Measurements from ENCODE around the gene LUC7L. TPM values are rescaled to one million over a fixed set of nuclear protein-coding genes. Genes with fewer than 3 reads are reported as not detected.
A peak's percentile ranks its signal among the peaks of the same experiment; 100 is the strongest.

Gene LUC7L
- total and polyA plus RNA-seq, 10 of the 15 experiments (the other 5 are each of a cell fraction or from before 2014, with no cell fraction given) = 2.3 to 59.6 (median 44.1) TPM

DNA sequence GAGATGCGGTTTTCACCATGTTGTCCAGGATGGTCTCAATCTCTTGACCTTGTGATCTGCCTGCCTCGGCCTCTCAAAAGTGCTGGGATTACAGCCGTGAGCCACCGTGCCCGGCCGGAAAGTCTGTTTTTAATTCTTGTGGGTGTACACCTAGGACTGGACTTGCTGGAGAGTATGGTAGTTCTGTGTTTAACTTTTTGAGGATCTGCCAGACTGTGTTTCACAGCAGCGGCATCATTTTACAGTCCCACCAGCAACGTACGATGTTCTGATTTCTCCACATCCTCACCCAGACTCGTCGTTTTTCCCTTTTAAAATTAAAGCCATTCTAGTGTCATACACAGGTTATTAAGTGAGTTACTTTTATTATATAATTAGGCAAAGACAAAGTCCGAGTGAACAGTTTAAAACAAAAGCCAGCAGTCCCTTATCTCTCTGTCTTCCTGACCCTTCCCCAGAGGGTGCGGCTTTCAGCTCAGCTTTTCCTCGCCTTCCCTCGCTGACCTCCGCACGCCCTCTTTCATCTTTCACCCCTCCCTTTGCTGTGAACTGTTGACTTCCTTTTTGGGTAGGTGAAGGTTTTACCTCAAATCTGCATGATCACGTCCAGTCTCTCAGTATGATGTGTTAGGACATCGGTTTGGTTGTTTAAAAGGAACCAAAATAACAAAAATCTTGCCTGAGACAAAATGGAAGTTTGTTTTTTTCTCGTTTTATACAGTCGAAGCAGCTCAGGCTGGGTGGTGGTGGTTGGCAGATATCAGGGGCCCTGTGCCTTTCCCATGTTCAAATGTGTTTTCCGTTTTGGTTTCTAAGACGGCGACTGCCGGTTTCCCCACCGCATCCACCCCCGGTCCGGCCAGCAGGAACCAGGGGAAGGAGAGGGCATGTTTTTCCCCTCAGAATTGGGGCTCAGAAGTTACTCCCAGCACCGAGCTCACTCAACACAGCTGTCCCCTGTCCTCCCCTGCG is 23.4 kb upstream of the LUC7L start (continued):
- TF ChIP-seq, protein P1, sequence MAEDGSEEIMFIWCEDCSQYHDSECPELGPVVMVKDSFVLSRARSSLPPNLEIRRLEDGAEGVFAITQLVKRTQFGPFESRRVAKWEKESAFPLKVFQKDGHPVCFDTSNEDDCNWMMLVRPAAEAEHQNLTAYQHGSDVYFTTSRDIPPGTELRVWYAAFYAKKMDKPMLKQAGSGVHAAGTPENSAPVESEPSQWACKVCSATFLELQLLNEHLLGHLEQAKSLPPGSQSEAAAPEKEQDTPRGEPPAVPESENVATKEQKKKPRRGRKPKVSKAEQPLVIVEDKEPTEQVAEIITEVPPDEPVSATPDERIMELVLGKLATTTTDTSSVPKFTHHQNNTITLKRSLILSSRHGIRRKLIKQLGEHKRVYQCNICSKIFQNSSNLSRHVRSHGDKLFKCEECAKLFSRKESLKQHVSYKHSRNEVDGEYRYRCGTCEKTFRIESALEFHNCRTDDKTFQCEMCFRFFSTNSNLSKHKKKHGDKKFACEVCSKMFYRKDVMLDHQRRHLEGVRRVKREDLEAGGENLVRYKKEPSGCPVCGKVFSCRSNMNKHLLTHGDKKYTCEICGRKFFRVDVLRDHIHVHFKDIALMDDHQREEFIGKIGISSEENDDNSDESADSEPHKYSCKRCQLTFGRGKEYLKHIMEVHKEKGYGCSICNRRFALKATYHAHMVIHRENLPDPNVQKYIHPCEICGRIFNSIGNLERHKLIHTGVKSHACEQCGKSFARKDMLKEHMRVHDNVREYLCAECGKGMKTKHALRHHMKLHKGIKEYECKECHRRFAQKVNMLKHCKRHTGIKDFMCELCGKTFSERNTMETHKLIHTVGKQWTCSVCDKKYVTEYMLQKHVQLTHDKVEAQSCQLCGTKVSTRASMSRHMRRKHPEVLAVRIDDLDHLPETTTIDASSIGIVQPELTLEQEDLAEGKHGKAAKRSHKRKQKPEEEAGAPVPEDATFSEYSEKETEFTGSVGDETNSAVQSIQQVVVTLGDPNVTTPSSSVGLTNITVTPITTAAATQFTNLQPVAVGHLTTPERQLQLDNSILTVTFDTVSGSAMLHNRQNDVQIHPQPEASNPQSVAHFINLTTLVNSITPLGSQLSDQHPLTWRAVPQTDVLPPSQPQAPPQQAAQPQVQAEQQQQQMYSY (CRISPR knock-in tag; IDR thresholded peaks at IDR 0.05) = no peak
- TF ChIP-seq RUNX3 (IDR thresholded peaks at IDR 0.05; ENCODE audit: low read length) (peak; percentile 61; the same call in 1 of the 2 replicates), NR2C1 (IDR thresholded peaks at IDR 0.05) (no peak), MEF2B (IDR thresholded peaks at IDR 0.05; ENCODE audit: partially characterized antibody, poor library complexity, severe bottlenecking) (peak; percentile 30), SRF (IDR thresholded peaks at IDR 0.05; ENCODE audit: low read depth in 2 of 2, low read length in 2 of 2) (peak in 1 of 2 experiments; percentile 52; a peak in 1 of 4 replicates), ESRRA (IDR thresholded peaks at IDR 0.05; ENCODE audit: low read length) (no peak), NFYB (IDR thresholded peaks at IDR 0.05; ENCODE audit: insufficient read depth, low read depth, low read length) (no peak), MTA2 (IDR thresholded peaks at IDR 0.05; ENCODE audit: low read depth) (no peak), BHLHE40 (IDR thresholded peaks at IDR 0.05; ENCODE audit: borderline replicate concordance in 1 of 2, low read depth in 2 of 2, low read length in 1 of 2) (peak; percentile 19 to 22; a peak in 1 of 4 replicates), CREB1 (IDR thresholded peaks at IDR 0.05; ENCODE audit: low read depth) (peak; percentile 44; the same call in 1 of the 2 replicates), ATF7 (IDR thresholded peaks at IDR 0.05; ENCODE audit: low read depth) (peak; percentile 34; the same call in 1 of the 2 replicates)
- TF ChIP-seq, protein P2, sequence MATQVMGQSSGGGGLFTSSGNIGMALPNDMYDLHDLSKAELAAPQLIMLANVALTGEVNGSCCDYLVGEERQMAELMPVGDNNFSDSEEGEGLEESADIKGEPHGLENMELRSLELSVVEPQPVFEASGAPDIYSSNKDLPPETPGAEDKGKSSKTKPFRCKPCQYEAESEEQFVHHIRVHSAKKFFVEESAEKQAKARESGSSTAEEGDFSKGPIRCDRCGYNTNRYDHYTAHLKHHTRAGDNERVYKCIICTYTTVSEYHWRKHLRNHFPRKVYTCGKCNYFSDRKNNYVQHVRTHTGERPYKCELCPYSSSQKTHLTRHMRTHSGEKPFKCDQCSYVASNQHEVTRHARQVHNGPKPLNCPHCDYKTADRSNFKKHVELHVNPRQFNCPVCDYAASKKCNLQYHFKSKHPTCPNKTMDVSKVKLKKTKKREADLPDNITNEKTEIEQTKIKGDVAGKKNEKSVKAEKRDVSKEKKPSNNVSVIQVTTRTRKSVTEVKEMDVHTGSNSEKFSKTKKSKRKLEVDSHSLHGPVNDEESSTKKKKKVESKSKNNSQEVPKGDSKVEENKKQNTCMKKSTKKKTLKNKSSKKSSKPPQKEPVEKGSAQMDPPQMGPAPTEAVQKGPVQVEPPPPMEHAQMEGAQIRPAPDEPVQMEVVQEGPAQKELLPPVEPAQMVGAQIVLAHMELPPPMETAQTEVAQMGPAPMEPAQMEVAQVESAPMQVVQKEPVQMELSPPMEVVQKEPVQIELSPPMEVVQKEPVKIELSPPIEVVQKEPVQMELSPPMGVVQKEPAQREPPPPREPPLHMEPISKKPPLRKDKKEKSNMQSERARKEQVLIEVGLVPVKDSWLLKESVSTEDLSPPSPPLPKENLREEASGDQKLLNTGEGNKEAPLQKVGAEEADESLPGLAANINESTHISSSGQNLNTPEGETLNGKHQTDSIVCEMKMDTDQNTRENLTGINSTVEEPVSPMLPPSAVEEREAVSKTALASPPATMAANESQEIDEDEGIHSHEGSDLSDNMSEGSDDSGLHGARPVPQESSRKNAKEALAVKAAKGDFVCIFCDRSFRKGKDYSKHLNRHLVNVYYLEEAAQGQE (IDR thresholded peaks at IDR 0.05; ENCODE audit: low read depth, low read length) = no peak
- TF ChIP-seq, protein P3, sequence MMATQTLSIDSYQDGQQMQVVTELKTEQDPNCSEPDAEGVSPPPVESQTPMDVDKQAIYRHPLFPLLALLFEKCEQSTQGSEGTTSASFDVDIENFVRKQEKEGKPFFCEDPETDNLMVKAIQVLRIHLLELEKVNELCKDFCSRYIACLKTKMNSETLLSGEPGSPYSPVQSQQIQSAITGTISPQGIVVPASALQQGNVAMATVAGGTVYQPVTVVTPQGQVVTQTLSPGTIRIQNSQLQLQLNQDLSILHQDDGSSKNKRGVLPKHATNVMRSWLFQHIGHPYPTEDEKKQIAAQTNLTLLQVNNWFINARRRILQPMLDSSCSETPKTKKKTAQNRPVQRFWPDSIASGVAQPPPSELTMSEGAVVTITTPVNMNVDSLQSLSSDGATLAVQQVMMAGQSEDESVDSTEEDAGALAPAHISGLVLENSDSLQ (IDR thresholded peaks at IDR 0.05) = no peak
- TF ChIP-seq, protein P4, sequence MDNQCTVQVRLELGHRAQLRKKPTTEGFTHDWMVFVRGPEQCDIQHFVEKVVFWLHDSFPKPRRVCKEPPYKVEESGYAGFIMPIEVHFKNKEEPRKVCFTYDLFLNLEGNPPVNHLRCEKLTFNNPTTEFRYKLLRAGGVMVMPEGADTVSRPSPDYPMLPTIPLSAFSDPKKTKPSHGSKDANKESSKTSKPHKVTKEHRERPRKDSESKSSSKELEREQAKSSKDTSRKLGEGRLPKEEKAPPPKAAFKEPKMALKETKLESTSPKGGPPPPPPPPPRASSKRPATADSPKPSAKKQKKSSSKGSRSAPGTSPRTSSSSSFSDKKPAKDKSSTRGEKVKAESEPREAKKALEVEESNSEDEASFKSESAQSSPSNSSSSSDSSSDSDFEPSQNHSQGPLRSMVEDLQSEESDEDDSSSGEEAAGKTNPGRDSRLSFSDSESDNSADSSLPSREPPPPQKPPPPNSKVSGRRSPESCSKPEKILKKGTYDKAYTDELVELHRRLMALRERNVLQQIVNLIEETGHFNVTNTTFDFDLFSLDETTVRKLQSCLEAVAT (IDR thresholded peaks at IDR 0.05) = no peak
- TF ChIP-seq, protein P5, sequence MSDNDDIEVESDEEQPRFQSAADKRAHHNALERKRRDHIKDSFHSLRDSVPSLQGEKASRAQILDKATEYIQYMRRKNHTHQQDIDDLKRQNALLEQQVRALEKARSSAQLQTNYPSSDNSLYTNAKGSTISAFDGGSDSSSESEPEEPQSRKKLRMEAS (IDR thresholded peaks at IDR 0.05; ENCODE audit: low read depth, low read length) = no peak
- TF ChIP-seq, protein P6, sequence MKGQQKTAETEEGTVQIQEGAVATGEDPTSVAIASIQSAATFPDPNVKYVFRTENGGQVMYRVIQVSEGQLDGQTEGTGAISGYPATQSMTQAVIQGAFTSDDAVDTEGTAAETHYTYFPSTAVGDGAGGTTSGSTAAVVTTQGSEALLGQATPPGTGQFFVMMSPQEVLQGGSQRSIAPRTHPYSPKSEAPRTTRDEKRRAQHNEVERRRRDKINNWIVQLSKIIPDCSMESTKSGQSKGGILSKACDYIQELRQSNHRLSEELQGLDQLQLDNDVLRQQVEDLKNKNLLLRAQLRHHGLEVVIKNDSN (IDR thresholded peaks at IDR 0.05; ENCODE audit: borderline replicate concordance, extremely low read length, insufficient read depth, low read depth, low read length) = no peak
